HEK293 (cell line): ENCODE data around the gene GET3.

Experiments
- CTCF ChIA-PET: fragments of 350-600 bp; formaldehyde crosslinking; extraction: SDS; loops from one replicate; lab custom pipeline; 2021; ENCODE audit warnings: antibody characterized with exemption; lab: Yijun Ruan, JAX
- POLR2A ChIA-PET: fragments of 300-600 bp; formaldehyde crosslinking; extraction: SDS; loops from one replicate; lab custom pipeline; 2020; ENCODE audit warnings: antibody characterized with exemption, inconsistent platforms; lab: Yijun Ruan, JAX
- H3K27ac ChIP-seq: fragments of 200-500 bp; sonication (Bioruptor generic); 2 replicates; pipeline ENCODE4 v1.5.1; 2014; ENCODE audit warnings: low read depth, low read length, control low read depth, inconsistent platforms; ENCODE audit errors: extremely low read depth
- H3K36me3 ChIP-seq, 2 experiments: fragments of 200-500 bp in 1 of 2; sonication (Bioruptor generic) in 1 of 2; 1 replicate in 1 of 2; 2 replicates in 1 of 2; pipeline ENCODE4 v1.5.1; 2014 to 2017; ENCODE audit warnings: inconsistent platforms in 2 of 2, low read length in 2 of 2; ENCODE audit not compliant: control insufficient read depth in 2 of 2, insufficient read depth in 1 of 2
- H3K4me1 ChIP-seq: fragments of 200-500 bp; sonication (Bioruptor generic); 2 replicates; pipeline ENCODE4 v1.5.1; 2014; ENCODE audit warnings: mild to moderate bottlenecking, low read length, inconsistent platforms; ENCODE audit not compliant: control insufficient read depth, insufficient read depth
- H3K4me3 ChIP-seq: 2 replicates; pipeline ENCODE4 v1.5.1; 2011; ENCODE audit warnings: low read depth, mild to moderate bottlenecking, control low read depth, low read length, moderate library complexity
- H3K9me3 ChIP-seq: fragments of 200-500 bp; sonication (Bioruptor generic); 2 replicates; pipeline ENCODE4 v1.5.1; 2014; ENCODE audit warnings: low read depth, low read length, inconsistent platforms; ENCODE audit not compliant: control insufficient read depth, insufficient read depth
- GFI1B ChIP-seq: fragments of 450-650 bp; formaldehyde crosslinking; IDR thresholded peaks from 2 replicates; pipeline ENCODE4 v1.5.1; 2016; ENCODE audit warnings: missing biosample characterization, missing genetic modification characterization
- KLF7 ChIP-seq: fragments of 450-650 bp; formaldehyde crosslinking; IDR thresholded peaks from 2 replicates; pipeline ENCODE4 v1.5.1; 2016; ENCODE audit warnings: missing biosample characterization, missing genetic modification characterization, borderline replicate concordance
- RBAK ChIP-seq: fragments of 450-650 bp; formaldehyde crosslinking; IDR thresholded peaks from 2 replicates; pipeline ENCODE4 v1.5.1; 2016; ENCODE audit warnings: missing biosample characterization, missing genetic modification characterization
- SCRT2 ChIP-seq: fragments of 450-650 bp; formaldehyde crosslinking; IDR thresholded peaks from 2 replicates; pipeline ENCODE4 v1.5.1; 2016; ENCODE audit warnings: missing biosample characterization, missing genetic modification characterization
- SP2 ChIP-seq: fragments of 450-650 bp; formaldehyde crosslinking; IDR thresholded peaks from 2 replicates; pipeline ENCODE4 v1.5.1; 2016; ENCODE audit warnings: missing biosample characterization, missing genetic modification characterization
- ZEB2 ChIP-seq: fragments of 450-650 bp; formaldehyde crosslinking; IDR thresholded peaks from 2 replicates; pipeline ENCODE4 v1.5.1; 2016; ENCODE audit warnings: missing biosample characterization, missing genetic modification characterization
- ZFP3 ChIP-seq: fragments of 450-650 bp; formaldehyde crosslinking; IDR thresholded peaks from 2 replicates; pipeline ENCODE4 v1.5.1; 2016; ENCODE audit warnings: low read depth, missing biosample characterization, missing genetic modification characterization
- ZFP37 ChIP-seq: fragments of 450-650 bp; formaldehyde crosslinking; IDR thresholded peaks from 2 replicates; pipeline ENCODE4 v1.5.1; 2016; ENCODE audit warnings: missing biosample characterization, missing genetic modification characterization
- ZNF114 ChIP-seq: fragments of 450-650 bp; formaldehyde crosslinking; IDR thresholded peaks from 2 replicates; pipeline ENCODE4 v1.5.0; 2017; ENCODE audit warnings: missing biosample characterization, missing genetic modification characterization
- ZNF174 ChIP-seq: fragments of 450-650 bp; formaldehyde crosslinking; IDR thresholded peaks from 2 replicates; pipeline ENCODE4 v1.5.0; 2017; ENCODE audit warnings: missing biosample characterization, mild to moderate bottlenecking, missing genetic modification characterization
- ZNF548 ChIP-seq: fragments of 450-650 bp; formaldehyde crosslinking; IDR thresholded peaks from 2 replicates; pipeline ENCODE4 v1.5.1; 2016; ENCODE audit warnings: missing biosample characterization, missing genetic modification characterization
- ZNF561 ChIP-seq: fragments of 450-650 bp; IDR thresholded peaks from 2 replicates; pipeline ENCODE4 v1.5.1; 2018; ENCODE audit warnings: missing biosample characterization, missing genetic modification characterization, borderline replicate concordance
- ZNF76 ChIP-seq: fragments of 450-650 bp; formaldehyde crosslinking; IDR thresholded peaks from 2 replicates; pipeline ENCODE4; 2016; ENCODE audit warnings: low read depth, missing biosample characterization, missing genetic modification characterization, borderline replicate concordance
- ZNF777 ChIP-seq: fragments of 450-650 bp; formaldehyde crosslinking; IDR thresholded peaks from 2 replicates; pipeline ENCODE4 v1.5.1; 2017; ENCODE audit warnings: missing biosample characterization, missing genetic modification characterization, borderline replicate concordance
- ZSCAN16 ChIP-seq: fragments of 450-650 bp; formaldehyde crosslinking; IDR thresholded peaks from 2 replicates; pipeline ENCODE4 v1.5.1; 2016; ENCODE audit warnings: missing biosample characterization, missing genetic modification characterization
- TF ChIP-seq, protein P1 (sequence below): fragments of 450-650 bp; formaldehyde crosslinking; IDR thresholded peaks from 2 replicates; pipeline ENCODE4 v1.5.1; 2016; ENCODE audit warnings: missing biosample characterization, missing genetic modification characterization
- TF ChIP-seq, protein P2 (sequence below): fragments of 450-650 bp; formaldehyde crosslinking; IDR thresholded peaks from 2 replicates; pipeline ENCODE4 v1.5.1; 2016; ENCODE audit warnings: missing biosample characterization, missing genetic modification characterization
- TF ChIP-seq, protein P3 (sequence below): fragments of 450-650 bp; formaldehyde crosslinking; IDR thresholded peaks from 2 replicates; pipeline ENCODE4 v1.5.1; 2017; ENCODE audit warnings: missing biosample characterization, missing genetic modification characterization
- TF ChIP-seq, protein P4 (sequence below): IDR thresholded peaks from 2 replicates; pipeline ENCODE4 v1.6.1; 2011; ENCODE audit warnings: mild to moderate bottlenecking, low read depth, low read length, borderline replicate concordance
- TF ChIP-seq, protein P5 (sequence below): fragments of 450-650 bp; formaldehyde crosslinking; IDR thresholded peaks from 2 replicates; pipeline ENCODE4 v1.5.1; 2016; ENCODE audit warnings: missing biosample characterization, missing genetic modification characterization

Gene GET3

DNA sequence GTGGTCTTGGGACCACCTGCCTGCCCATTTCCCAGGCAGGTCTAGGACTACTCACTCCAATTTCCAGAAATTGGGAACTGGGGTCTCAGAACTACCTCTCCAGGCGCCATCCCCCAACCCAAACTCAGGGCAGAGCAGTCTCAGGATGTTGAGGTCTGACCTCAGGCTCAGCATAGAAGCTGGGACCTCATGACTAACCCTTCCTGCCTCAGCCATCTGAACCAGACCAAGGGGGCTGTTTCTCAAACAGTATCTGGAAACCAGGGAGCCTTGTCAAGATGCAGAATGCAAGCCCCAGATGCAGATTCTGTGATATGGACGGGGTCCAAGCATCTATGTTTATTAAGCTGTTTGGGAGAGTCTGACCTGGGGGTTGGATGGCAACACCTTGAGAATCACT, 42.2 kb upstream of the GET3 start:
- Histone ChIP-seq H3K4me1 (no peaks in the 10 kb centered on the region), H3K4me3 (no peak overlapping the region), H3K27ac (no peak overlapping the region), H3K9me3 (no peaks in the 10 kb centered on the region), H3K36me3 (peaks cover 12 to 39% of the 10 kb centered on the region in 2 experiments)
- TF ChIP-seq ZNF76 (tag by site-specific recombination) = no peak
- TF ChIP-seq, protein P1, sequence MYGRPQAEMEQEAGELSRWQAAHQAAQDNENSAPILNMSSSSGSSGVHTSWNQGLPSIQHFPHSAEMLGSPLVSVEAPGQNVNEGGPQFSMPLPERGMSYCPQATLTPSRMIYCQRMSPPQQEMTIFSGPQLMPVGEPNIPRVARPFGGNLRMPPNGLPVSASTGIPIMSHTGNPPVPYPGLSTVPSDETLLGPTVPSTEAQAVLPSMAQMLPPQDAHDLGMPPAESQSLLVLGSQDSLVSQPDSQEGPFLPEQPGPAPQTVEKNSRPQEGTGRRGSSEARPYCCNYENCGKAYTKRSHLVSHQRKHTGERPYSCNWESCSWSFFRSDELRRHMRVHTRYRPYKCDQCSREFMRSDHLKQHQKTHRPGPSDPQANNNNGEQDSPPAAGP (tag by site-specific recombination) = no peak
- TF ChIP-seq, protein P2, sequence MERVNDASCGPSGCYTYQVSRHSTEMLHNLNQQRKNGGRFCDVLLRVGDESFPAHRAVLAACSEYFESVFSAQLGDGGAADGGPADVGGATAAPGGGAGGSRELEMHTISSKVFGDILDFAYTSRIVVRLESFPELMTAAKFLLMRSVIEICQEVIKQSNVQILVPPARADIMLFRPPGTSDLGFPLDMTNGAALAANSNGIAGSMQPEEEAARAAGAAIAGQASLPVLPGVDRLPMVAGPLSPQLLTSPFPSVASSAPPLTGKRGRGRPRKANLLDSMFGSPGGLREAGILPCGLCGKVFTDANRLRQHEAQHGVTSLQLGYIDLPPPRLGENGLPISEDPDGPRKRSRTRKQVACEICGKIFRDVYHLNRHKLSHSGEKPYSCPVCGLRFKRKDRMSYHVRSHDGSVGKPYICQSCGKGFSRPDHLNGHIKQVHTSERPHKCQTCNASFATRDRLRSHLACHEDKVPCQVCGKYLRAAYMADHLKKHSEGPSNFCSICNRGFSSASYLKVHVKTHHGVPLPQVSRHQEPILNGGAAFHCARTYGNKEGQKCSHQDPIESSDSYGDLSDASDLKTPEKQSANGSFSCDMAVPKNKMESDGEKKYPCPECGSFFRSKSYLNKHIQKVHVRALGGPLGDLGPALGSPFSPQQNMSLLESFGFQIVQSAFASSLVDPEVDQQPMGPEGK (tag by site-specific recombination) = no peak
- TF ChIP-seq ZEB2 = no peak
- TF ChIP-seq KLF7 (tag by site-specific recombination) = no peak
- no peak for TF ChIP-seq ZNF561
- TF ChIP-seq ZNF114 = no peak
- TF ChIP-seq ZNF548 (tag by site-specific recombination) = no peak
- TF ChIP-seq, protein P3, sequence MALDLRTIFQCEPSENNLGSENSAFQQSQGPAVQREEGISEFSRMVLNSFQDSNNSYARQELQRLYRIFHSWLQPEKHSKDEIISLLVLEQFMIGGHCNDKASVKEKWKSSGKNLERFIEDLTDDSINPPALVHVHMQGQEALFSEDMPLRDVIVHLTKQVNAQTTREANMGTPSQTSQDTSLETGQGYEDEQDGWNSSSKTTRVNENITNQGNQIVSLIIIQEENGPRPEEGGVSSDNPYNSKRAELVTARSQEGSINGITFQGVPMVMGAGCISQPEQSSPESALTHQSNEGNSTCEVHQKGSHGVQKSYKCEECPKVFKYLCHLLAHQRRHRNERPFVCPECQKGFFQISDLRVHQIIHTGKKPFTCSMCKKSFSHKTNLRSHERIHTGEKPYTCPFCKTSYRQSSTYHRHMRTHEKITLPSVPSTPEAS = no peak
- TF ChIP-seq ZFP37 (tag by site-specific recombination) = no peak
- TF ChIP-seq, protein P4, sequence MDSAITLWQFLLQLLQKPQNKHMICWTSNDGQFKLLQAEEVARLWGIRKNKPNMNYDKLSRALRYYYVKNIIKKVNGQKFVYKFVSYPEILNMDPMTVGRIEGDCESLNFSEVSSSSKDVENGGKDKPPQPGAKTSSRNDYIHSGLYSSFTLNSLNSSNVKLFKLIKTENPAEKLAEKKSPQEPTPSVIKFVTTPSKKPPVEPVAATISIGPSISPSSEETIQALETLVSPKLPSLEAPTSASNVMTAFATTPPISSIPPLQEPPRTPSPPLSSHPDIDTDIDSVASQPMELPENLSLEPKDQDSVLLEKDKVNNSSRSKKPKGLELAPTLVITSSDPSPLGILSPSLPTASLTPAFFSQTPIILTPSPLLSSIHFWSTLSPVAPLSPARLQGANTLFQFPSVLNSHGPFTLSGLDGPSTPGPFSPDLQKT = no peak
- no peak for TF ChIP-seq ZSCAN16 (tag by site-specific recombination)
- TF ChIP-seq, protein P5, sequence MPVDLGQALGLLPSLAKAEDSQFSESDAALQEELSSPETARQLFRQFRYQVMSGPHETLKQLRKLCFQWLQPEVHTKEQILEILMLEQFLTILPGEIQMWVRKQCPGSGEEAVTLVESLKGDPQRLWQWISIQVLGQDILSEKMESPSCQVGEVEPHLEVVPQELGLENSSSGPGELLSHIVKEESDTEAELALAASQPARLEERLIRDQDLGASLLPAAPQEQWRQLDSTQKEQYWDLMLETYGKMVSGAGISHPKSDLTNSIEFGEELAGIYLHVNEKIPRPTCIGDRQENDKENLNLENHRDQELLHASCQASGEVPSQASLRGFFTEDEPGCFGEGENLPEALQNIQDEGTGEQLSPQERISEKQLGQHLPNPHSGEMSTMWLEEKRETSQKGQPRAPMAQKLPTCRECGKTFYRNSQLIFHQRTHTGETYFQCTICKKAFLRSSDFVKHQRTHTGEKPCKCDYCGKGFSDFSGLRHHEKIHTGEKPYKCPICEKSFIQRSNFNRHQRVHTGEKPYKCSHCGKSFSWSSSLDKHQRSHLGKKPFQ (tag by site-specific recombination) = no peak
- TF ChIP-seq GFI1B = no peak
- TF ChIP-seq ZNF174 (tag by site-specific recombination) = no peak
- no peak for TF ChIP-seq ZNF777 (tag by site-specific recombination)
- no peak for TF ChIP-seq RBAK
- CTCF ChIA-PET = interaction anchor here (0.5 to 0.6 kb wide), 2 partner anchors 111 to 189 kb away, joined by 3 to 5 read pairs; partner anchors contain the start of gene RNASEH2A
- POLR2A ChIA-PET = interaction anchor here (2.1 kb wide), 1 partner anchor 11 kb away, joined by 6 read pairs; no protein-coding TSS in a partner anchor

DNA sequence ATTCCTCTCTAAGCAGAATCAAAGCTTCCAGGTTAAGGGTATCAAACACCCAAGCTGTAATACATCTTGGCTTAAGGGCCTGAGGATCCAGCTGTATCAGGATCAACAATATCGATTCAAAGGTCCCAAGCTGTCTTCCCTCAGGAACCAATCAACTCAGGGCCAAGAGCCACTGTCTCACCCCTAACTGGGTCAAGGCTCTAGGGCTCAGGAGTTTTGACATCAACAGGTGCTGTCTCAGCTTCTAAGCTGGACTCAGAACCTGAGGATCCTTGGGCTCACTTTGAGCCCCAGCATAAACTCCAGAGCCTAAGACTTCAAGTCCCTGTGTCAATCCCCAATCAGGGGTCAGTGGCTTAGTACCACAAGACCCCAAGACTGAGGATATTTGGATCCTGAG, 41.8 kb upstream of the GET3 start:
- ChIA-PET POLR2A (interaction anchor here (2.1 to 2.7 kb wide), 2 partner anchors 11 to 27 kb away, joined by 6 to 19 read pairs; partner anchors contain the start of gene TNPO2), CTCF (interaction anchor here (0.5 to 0.8 kb wide), 3 partner anchors 81 to 189 kb away, joined by 3 to 5 read pairs (median 3); partner anchors contain the start of gene RNASEH2A)
- TF ChIP-seq ZFP3 (tag by site-specific recombination) (no peak), SCRT2 (tag by site-specific recombination) (peak; percentile 75), SP2 (no peak)
- Histone ChIP-seq H3K27ac (no peak overlapping the region), H3K4me1 (no peaks in the 10 kb centered on the region), H3K9me3 (no peaks in the 10 kb centered on the region), H3K36me3 (peaks cover 12 to 43% of the 10 kb centered on the region in 2 experiments), H3K4me3 (peak overlapping the region; percentile 84)
